Bronchial epithelial cell (primary cell): Measurements from ENCODE around the gene MRE11. TPM values are rescaled to one million over a fixed set of nuclear protein-coding genes. Genes with fewer than 3 reads are reported as not detected.

Experiments
- DNase-seq: peaks from one replicate; pipeline ENCODE4 v3.0.0-alpha.2; 2010; ENCODE audit warnings: low read depth
- FAIRE-seq: peaks from 2 replicates; lab custom pipeline; 2011; peaks lifted over from hg19 to GRCh38; lab: Jason Lieb, UNC
- H3K27me3 ChIP-seq: 2 replicates; pipeline ENCODE4 v1.5.1; 2011; ENCODE audit warnings: low read length; ENCODE audit not compliant: control insufficient read depth, insufficient read depth
- H3K36me3 ChIP-seq: 2 replicates; pipeline ENCODE4 v1.5.1; 2011; ENCODE audit warnings: low read length; ENCODE audit not compliant: control insufficient read depth, insufficient read depth
- H3K4me3 ChIP-seq: 2 replicates; pipeline ENCODE4 v1.5.1; 2011; ENCODE audit warnings: mild to moderate bottlenecking, low read depth, low read length, control low read depth
- CTCF ChIP-seq: IDR thresholded peaks from 2 replicates; pipeline ENCODE4 v1.5.1; 2011; ENCODE audit warnings: mild to moderate bottlenecking, moderate library complexity, low read length, control low read depth, inconsistent platforms; ENCODE audit not compliant: insufficient read depth, severe bottlenecking
- total RNA-seq: library from RNA; depleted of rRNA; stranded (reverse); fragments of >200 nt; gene quantifications from 2 replicates; pipeline ENCODE4 v1.2.1, GENCODE V29; 2014

Gene MRE11
- total RNA-seq, 1 donor from 2014 or later = 9.7 TPM

- Histone ChIP-seq H3K27me3 (no peaks in the 10 kb centered on the region), H3K36me3 (no peaks in the 10 kb centered on the region), H3K4me3 (no peak overlapping the region)
- TF ChIP-seq CTCF = no peak
- DNase-seq (no peak), FAIRE-seq (no peak)
Observed at GRCh38 chr11:94524341-94524740, 30.7 kb upstream of the MRE11 start.

GRCh38 chr11:94521684-94522083 lies 28.0 kb upstream of the MRE11 start:
- DNase-seq (no peak), FAIRE-seq (no peak)
- Histone ChIP-seq H3K36me3 (no peaks in the 10 kb centered on the region), H3K27me3 (no peaks in the 10 kb centered on the region), H3K4me3 (no peak overlapping the region)
- TF ChIP-seq CTCF = peak; percentile 50

DNA sequence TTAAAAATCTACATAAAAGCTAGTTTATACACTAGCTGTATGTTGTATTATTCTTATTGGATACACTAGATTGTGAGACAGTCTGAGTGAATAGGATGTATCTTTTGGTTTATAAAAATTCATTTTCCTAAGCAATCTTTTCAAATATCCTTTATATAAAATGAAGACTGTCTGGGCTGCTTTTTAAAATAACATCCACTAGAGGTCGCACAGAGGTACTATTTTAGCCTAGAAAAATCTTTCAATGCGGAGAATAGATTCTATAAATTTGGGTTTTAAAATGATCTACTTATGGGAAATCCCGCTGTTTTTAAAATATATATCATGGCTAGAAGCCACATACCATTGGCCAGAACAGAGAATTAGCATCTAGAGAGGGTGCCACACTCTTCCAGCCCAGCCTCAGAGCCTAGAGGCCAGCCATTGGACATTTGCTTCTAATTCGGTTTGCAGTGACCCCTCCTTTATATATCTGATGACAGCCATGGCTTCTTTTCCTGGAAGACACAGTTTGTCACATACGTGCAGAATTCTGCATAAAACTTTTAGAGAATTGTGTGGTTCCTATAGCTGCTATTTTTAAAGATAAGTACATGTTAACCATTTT lies 25.9 kb upstream of the MRE11 start:
- FAIRE-seq (no peak), DNase-seq (no peak)
- TF ChIP-seq CTCF = no peak
- H3K36me3 ChIP-seq = no peaks in the 10 kb centered on the region
- no peaks in the 10 kb centered on the region for H3K27me3 ChIP-seq
- H3K4me3 ChIP-seq = no peak overlapping the region

DNA sequence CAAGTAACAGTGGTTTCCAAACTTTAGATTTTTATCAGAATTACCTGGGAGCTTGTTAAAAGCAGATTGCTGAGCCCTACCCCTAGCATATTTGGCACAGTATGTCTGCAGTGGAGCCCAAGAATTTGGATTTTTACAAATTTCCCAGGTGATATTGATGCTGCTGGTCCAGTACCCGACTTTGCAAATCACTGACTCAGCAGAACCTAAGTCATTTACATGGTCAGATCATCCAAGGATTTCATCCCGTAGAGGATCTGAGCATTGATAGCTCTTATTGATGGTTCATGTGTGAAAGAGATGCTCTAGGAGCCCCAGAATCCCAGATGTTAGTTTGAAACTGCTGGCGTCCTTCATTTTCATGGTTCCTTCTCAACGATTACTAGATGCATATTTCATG lies 24.7 kb upstream of the MRE11 start:
- TF ChIP-seq CTCF = no peak
- Histone ChIP-seq H3K4me3 (no peak overlapping the region), H3K27me3 (no peaks in the 10 kb centered on the region), H3K36me3 (no peaks in the 10 kb centered on the region)
- FAIRE-seq (peak; percentile 40), DNase-seq (no peak)

DNA sequence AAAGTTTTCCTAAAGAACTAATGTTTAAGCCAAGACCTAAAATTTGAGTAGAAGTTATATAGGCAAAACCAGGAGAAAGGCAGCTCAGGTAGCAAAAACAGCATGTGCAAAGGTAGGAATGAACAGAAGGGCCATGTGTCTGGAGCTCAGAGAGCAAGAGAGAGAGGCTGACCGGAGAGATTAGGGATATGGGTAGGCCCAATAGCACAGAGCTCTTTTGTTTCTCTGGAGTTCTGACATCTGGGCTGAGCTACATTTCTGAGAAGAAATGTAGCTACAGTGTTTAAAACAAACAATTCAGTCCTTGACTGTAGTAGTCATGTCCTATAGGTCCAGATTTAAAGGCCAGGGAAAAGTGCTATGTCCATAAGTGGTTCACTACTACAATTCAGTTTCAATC lies 23.1 kb upstream of the MRE11 start:
- Histone ChIP-seq H3K27me3 (no peaks in the 10 kb centered on the region), H3K36me3 (no peaks in the 10 kb centered on the region), H3K4me3 (no peak overlapping the region)
- FAIRE-seq = no peak
- no peak for DNase-seq
- TF ChIP-seq CTCF = no peak

DNA sequence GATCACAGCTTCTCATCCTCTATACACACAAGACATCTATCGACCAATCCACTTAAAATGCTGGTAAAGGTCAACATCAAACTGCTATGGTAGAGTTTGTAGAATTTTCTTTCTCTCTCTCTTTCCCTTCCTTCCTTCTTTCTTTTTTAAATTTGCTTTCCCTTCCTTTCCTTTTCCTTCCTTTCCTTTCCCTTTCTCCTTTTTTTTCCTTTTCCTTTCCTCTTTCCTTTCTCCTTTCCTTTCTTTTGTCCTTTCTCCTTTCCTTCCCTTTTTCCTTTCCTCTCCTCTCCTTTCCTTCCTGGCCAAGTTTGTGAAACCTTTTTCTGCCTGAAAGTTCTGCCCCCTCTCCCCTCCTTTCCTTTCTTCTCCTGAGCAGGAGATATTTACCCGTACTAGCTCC lies 21.8 kb upstream of the MRE11 start:
- FAIRE-seq (no peak), DNase-seq (no peak)
- Histone ChIP-seq H3K4me3 (no peak overlapping the region), H3K36me3 (no peaks in the 10 kb centered on the region), H3K27me3 (no peaks in the 10 kb centered on the region)
- TF ChIP-seq CTCF = no peak
